K562 (cell line): Measurements from ENCODE around the gene GAPDH. TPM values are rescaled to one million over a fixed set of nuclear protein-coding genes. Genes with fewer than 3 reads are reported as not detected.

ENCODE experiments used
- CEBPB ChIP-seq: fragments of 450-650 bp; IDR thresholded peaks from 2 replicates; pipeline ENCODE4 v1.6.1; 2016; ENCODE audit warnings: missing genetic modification characterization, missing compliant biosample characterization
- FIP1L1 ChIP-seq: fragments of 200-400 bp; formaldehyde crosslinking; IDR thresholded peaks from 2 replicates; pipeline ENCODE4 v1.6.1; 2018; ENCODE audit warnings: mild to moderate bottlenecking, low read depth, low read length; ENCODE audit not compliant: poor library complexity, severe bottlenecking
- GABPA ChIP-seq: fragments of 200-800 bp; sonication (Bioruptor generic); conservative IDR thresholded peaks from 2 replicates; pipeline ENCODE4 v1.6.1; 2016; ENCODE audit warnings: low read depth, missing genetic modification characterization, missing compliant biosample characterization
- KLF13 ChIP-seq: fragments of 450-650 bp; IDR thresholded peaks from 2 replicates; pipeline ENCODE4 v1.6.1; 2016; ENCODE audit warnings: missing genetic modification characterization, low read depth, mild to moderate bottlenecking, missing compliant biosample characterization, moderate library complexity, borderline replicate concordance
- MAFG ChIP-seq: fragments of 450-650 bp; conservative IDR thresholded peaks from 2 replicates; pipeline ENCODE4 v1.6.1; 2016; ENCODE audit warnings: missing genetic modification characterization, missing compliant biosample characterization
- MEF2D ChIP-seq: conservative IDR thresholded peaks from 2 replicates; pipeline ENCODE4 v1.6.1; 2016; ENCODE audit warnings: low read depth, missing genetic modification characterization, missing compliant biosample characterization
- NFYB ChIP-seq: IDR thresholded peaks from 2 replicates; pipeline ENCODE4 v1.6.1; 2011; ENCODE audit warnings: mild to moderate bottlenecking, moderate library complexity; ENCODE audit not compliant: insufficient read length; ENCODE audit errors: extremely low read depth
- NR4A1 ChIP-seq, 2 experiments: fragments of 250-450 bp in 1 of 2; fragments of 450-650 bp in 1 of 2; sonication (Bioruptor Pico) in 1 of 2; IDR thresholded peaks; 2 replicates each; pipeline versions ENCODE4 v1.4.0 to v1.6.1; 2016 to 2020; ENCODE audit warnings: mild to moderate bottlenecking in 2 of 2, missing compliant biosample characterization in 1 of 2, missing genetic modification characterization in 1 of 2, moderate library complexity in 1 of 2
- PHF21A ChIP-seq: fragments of 450-650 bp; IDR thresholded peaks from 2 replicates; pipeline ENCODE4 v1.6.1; 2017; ENCODE audit warnings: low read depth, borderline replicate concordance
- PURB ChIP-seq: sonication (generic); formaldehyde crosslinking; IDR thresholded peaks from 2 replicates; pipeline ENCODE4 v1.9.0; 2021; ENCODE audit warnings: low read depth, mild to moderate bottlenecking, missing genetic modification reagents
- SRSF1 ChIP-seq: fragments of 200-400 bp; formaldehyde crosslinking; IDR thresholded peaks from 2 replicates; pipeline ENCODE4 v1.6.1; 2017; ENCODE audit warnings: mild to moderate bottlenecking, low read depth, low read length, moderate library complexity
- TAF9B ChIP-seq: fragments of 450-650 bp; IDR thresholded peaks from 2 replicates; pipeline ENCODE4 v1.6.1; 2018; ENCODE audit warnings: mild to moderate bottlenecking; ENCODE audit not compliant: partially characterized antibody
- WHSC1 ChIP-seq: IDR thresholded peaks from one replicate; pipeline ENCODE4 v1.6.1; 2012; ENCODE audit warnings: low read length, control low read depth, inconsistent platforms
- ZKSCAN3 ChIP-seq: fragments of 250-450 bp; sonication (Bioruptor Pico); IDR thresholded peaks from 2 replicates; pipeline ENCODE4 v1.4.0; 2020
- ZNF143 ChIP-seq: sonication (generic); formaldehyde crosslinking; IDR thresholded peaks from 2 replicates; pipeline ENCODE4 v1.9.0; 2022; ENCODE audit warnings: mild to moderate bottlenecking, missing genetic modification reagents
- ZNF644 ChIP-seq: fragments of 200-800 bp; sonication (Bioruptor generic); IDR thresholded peaks from 2 replicates; pipeline ENCODE4 v1.6.1; 2016; ENCODE audit warnings: low read depth, missing genetic modification characterization, missing compliant biosample characterization
- polyA plus RNA-seq, 8 experiments: library from polyadenylated mRNA; depleted of rRNA in 4 of 8; stranded (reverse) in 5 of 8; unstranded in 3 of 8; fragments of >200 nt; fragmentation: Nextera tagmentation in 2 of 8; fragmentation: Illumina TruSeq in 1 of 8; extraction: Ambion mirVana in 2 of 8; extraction: Trizol in 1 of 8; gene quantifications; 2 replicates each; pipeline versions ENCODE4 v1.2.1 to v1.2.3, GENCODE V29; 2011 to 2014; ENCODE audit warnings: inconsistent platforms in 1 of 8, missing spikeins in 1 of 8
- total RNA-seq, 7 experiments: library from RNA; depleted of rRNA in 6 of 7; stranded (reverse); fragments of >200 nt in 6 of 7; fragmentation: Illumina TruSeq in 2 of 7; extraction: Trizol in 2 of 7; gene quantifications; 2 replicates each; pipeline versions ENCODE4 v1.2.1 to v1.2.3, GENCODE V29; 2011 to 2021; ENCODE audit warnings: low replicate concordance in 1 of 7
- TF ChIP-seq, protein P1 (sequence below): sonication (generic); formaldehyde crosslinking; IDR thresholded peaks from 2 replicates; pipeline ENCODE4 v1.8.0; 2022; ENCODE audit warnings: mild to moderate bottlenecking, low read depth, missing genetic modification reagents
- TF ChIP-seq, protein P2 (sequence below): fragments of 450-650 bp; IDR thresholded peaks from one replicate; pipeline ENCODE4 v1.6.1; 2018; ENCODE audit warnings: mild to moderate bottlenecking, moderate library complexity; ENCODE audit not compliant: partially characterized antibody
- TF ChIP-seq, protein P3 (sequence below): sonication (generic); formaldehyde crosslinking; IDR thresholded peaks from 2 replicates; pipeline ENCODE4 v1.8.0; 2022; ENCODE audit warnings: mild to moderate bottlenecking, missing genetic modification reagents

Gene GAPDH
- total and polyA plus RNA-seq, 9 of the 15 experiments (the other 6 are each of a cell fraction or from before 2014, with no cell fraction given): 2,206 to 6,793 (median 4,217) TPM

DNA sequence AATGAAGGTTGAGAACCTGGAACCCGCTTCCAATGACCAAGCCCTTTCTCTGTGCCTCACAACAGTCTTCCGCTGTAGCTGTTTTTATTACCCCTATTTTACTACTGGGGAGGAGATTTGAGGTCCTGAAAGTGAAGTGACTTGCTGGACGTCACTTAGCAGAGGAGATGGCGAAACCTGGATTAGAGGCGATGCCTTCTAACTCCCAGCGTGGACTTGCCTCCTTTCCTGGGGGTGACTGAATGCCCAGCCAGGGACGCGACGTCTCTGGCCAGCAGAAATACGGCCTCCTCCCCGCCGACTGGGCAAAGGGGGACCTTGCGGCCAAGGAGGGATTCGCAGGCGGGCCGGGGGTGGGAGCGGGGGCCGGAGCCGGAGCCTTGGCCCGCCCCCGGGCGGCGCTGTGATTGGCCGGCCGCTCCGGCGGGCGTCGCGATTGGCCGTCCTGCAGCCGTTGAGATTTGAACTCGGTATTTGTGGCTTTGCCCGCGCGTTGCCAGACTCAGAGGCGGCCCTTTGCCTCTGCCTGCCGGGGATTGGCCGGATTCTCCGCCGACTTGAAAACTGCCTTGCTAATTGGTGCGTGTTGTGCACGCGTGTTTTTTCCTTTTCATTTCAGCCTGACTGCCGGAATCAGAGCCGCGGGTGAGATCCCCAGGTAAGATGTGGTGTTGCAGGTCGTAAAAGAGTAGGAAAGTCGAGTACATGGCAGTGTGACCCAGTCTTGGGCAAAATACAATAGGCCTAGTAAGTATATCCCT lies 40.6 kb upstream of the GAPDH start, which contains the start of gene NCAPD2 (continued):
- TF ChIP-seq MAFG (tag) (no peak), KLF13 (tag) (no peak), NFYB (peak; percentile 82), NR4A1 (CRISPR knock-in tag; IDR thresholded peaks at IDR 0.05) (no peak), NR4A1 (tag; IDR thresholded peaks at IDR 0.05) (no peak), MEF2D (tag) (no peak), GABPA (tag) (peak; percentile 91), ZNF143 (CRISPR knock-in tag) (no peak), SRSF1 (no peak), CEBPB (tag) (peak; percentile 34; the same call in 1 of the 2 replicates), TAF9B (no peak), WHSC1 (no peak), PHF21A (peak; percentile 87; the same call in 1 of the 2 replicates), FIP1L1 (no peak), PURB (CRISPR knock-in tag) (no peak), ZNF644 (tag) (no peak), ZKSCAN3 (CRISPR knock-in tag) (no peak)
- TF ChIP-seq, protein P1, sequence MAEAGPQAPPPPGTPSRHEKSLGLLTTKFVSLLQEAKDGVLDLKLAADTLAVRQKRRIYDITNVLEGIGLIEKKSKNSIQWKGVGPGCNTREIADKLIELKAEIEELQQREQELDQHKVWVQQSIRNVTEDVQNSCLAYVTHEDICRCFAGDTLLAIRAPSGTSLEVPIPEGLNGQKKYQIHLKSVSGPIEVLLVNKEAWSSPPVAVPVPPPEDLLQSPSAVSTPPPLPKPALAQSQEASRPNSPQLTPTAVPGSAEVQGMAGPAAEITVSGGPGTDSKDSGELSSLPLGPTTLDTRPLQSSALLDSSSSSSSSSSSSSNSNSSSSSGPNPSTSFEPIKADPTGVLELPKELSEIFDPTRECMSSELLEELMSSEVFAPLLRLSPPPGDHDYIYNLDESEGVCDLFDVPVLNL (CRISPR knock-in tag): peak; percentile 85
- TF ChIP-seq, protein P2, sequence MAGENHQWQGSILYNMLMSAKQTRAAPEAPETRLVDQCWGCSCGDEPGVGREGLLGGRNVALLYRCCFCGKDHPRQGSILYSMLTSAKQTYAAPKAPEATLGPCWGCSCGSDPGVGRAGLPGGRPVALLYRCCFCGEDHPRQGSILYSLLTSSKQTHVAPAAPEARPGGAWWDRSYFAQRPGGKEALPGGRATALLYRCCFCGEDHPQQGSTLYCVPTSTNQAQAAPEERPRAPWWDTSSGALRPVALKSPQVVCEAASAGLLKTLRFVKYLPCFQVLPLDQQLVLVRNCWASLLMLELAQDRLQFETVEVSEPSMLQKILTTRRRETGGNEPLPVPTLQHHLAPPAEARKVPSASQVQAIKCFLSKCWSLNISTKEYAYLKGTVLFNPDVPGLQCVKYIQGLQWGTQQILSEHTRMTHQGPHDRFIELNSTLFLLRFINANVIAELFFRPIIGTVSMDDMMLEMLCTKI: no peak
- TF ChIP-seq, protein P3, sequence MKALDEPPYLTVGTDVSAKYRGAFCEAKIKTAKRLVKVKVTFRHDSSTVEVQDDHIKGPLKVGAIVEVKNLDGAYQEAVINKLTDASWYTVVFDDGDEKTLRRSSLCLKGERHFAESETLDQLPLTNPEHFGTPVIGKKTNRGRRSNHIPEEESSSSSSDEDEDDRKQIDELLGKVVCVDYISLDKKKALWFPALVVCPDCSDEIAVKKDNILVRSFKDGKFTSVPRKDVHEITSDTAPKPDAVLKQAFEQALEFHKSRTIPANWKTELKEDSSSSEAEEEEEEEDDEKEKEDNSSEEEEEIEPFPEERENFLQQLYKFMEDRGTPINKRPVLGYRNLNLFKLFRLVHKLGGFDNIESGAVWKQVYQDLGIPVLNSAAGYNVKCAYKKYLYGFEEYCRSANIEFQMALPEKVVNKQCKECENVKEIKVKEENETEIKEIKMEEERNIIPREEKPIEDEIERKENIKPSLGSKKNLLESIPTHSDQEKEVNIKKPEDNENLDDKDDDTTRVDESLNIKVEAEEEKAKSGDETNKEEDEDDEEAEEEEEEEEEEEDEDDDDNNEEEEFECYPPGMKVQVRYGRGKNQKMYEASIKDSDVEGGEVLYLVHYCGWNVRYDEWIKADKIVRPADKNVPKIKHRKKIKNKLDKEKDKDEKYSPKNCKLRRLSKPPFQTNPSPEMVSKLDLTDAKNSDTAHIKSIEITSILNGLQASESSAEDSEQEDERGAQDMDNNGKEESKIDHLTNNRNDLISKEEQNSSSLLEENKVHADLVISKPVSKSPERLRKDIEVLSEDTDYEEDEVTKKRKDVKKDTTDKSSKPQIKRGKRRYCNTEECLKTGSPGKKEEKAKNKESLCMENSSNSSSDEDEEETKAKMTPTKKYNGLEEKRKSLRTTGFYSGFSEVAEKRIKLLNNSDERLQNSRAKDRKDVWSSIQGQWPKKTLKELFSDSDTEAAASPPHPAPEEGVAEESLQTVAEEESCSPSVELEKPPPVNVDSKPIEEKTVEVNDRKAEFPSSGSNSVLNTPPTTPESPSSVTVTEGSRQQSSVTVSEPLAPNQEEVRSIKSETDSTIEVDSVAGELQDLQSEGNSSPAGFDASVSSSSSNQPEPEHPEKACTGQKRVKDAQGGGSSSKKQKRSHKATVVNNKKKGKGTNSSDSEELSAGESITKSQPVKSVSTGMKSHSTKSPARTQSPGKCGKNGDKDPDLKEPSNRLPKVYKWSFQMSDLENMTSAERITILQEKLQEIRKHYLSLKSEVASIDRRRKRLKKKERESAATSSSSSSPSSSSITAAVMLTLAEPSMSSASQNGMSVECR (CRISPR knock-in tag): no peak; the same call in 1 of the 2 replicates
